Fibroblast of villous mesenchyme (primary cell): ENCODE data around the gene GPR33. TPM values are rescaled to one million over a fixed set of nuclear protein-coding genes. Genes with fewer than 3 reads are reported as not detected.
"Not testable (repeated sequence)": the region's sequence is repeated elsewhere in the genome, so short reads cannot be mapped to it uniquely, and the experiment has no call there.

Source experiments
- DNase-seq: peaks from one replicate; pipeline ENCODE4 v3.0.0-alpha.2; 2010; ENCODE audit warnings: low read depth
- H3K4me3 ChIP-seq: 2 replicates; pipeline ENCODE4 v1.5.1; 2011; ENCODE audit warnings: low read depth, mild to moderate bottlenecking, low read length
- CTCF ChIP-seq: IDR thresholded peaks from 2 replicates; pipeline ENCODE4 v1.5.1; 2012; ENCODE audit warnings: low read depth, mild to moderate bottlenecking, low read length; ENCODE audit not compliant: insufficient read depth
- total RNA-seq: library from RNA; depleted of rRNA; stranded (reverse); fragments of >200 nt; gene quantifications from 2 replicates; pipeline ENCODE4 v1.2.3, GENCODE V29; 2012

GPR33 gene
- total RNA-seq, 1 donor, result not detected

DNA sequence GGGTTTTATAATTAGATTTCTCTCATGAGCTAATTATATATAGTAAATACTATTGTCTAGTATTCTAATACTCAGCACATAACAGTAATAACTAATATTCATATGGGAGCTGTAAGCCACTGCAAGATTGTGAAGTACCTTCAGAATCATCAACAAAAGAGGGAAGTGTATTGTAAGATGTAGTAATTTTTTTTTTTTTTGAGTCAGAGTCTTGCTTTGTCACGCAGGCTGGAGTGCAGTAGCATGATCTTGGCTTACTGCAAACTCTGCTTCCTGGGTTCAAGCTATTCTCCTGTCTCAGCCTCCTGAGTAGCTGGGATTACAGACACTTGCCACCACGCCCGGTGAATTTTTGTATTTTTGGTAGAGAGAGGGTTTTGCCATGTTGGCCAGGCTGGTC lies 3.1 kb downstream of the GPR33 start:
- no peak overlapping the region for H3K4me3 ChIP-seq
- DNase-seq, result no peak
- TF ChIP-seq CTCF, result no peak

- DNase-seq, result no peak
- no peak overlapping the region for H3K4me3 ChIP-seq
- no peak for TF ChIP-seq CTCF
These were observed 7.7 kb downstream of the GPR33 start for GRCh38 chr14:31480156-31480555.

- DNase-seq, result no peak
- H3K4me3 ChIP-seq, result no peak overlapping the region
- no peak for TF ChIP-seq CTCF
These were observed 8.8 kb downstream of the GPR33 start for GRCh38 chr14:31479027-31479426.

DNA sequence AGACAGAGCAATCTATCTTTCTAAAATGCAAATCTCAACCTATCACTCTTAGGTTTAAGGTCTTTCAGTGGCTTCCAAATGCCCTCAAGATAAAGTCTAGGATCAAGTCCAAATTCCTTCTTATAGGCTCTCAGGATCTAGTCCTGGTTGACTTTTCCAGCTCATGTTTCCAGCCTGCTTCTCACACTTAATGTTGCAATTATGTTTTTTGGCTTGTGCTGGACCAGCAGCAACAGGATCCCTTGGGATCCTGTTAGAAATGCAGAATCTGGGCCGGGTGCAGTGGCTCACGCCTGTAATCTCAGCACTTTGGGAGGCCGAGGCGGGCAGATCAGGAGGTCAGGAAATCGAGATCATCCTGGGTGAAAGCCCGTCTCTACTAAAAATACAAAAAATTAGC lies 10.6 kb downstream of the GPR33 start:
- TF ChIP-seq CTCF, result no peak
- H3K4me3 ChIP-seq, result no peak overlapping the region
- DNase-seq, result no peak

DNA sequence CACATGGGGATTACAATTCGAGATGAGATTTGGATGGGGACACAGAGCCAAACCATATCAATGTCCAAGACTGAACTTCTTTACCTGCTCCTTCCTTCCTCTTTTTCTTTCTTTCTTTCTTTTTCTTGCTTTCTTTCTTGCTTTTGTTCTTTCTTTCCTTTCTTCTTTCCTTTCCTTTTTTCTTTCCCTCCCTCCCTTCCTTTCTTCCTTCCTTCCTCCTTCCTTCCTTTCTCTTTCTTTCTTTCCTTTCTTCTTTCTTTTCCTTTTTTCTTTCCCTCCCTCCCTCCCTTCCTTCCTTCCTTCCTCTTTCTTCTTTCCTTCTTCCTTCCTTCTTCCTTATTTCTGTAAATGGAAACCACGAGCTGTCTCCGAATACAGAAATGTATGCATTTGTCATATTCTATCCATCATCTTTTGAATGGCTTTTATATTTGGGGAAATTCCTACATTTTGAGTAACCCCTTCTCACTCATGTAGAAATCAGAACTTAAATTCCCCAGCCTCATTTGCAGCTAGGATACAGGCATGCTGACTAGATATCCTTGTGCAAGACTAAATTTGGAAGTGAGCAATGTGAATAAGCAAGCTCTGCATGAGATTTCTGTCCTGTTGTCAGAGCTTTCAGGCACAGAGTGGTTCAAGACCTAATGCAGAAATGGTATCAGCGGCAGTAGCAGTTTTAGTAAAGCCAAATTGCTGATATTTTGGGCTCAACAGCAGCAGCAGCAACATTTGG lies 11.5 kb downstream of the GPR33 start:
- no peak overlapping the region for H3K4me3 ChIP-seq
- no peak for DNase-seq
- no peak for TF ChIP-seq CTCF

DNA sequence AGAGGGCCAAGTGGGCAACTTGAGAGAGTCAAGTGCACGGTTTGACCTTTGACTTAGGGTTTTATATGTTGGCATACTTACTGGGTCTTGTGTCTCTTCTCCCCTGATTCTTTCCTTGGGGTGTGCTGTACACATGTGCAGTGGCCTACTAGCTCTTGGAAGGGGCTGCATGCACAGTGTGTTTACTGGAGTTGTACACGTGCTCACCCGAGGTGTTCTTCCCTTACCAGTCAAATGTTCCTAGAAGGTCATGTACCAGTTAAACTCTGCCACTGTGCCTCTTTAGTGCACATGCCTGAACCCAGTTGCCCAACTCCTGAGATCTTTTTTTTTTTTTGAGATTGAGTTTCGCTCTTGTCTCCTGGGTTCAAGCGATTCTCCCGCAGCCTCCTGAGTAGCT lies 21.3 kb downstream of the GPR33 start:
- TF ChIP-seq CTCF, result no peak
- DNase-seq, result no peak
- H3K4me3 ChIP-seq, result no peak overlapping the region

DNA sequence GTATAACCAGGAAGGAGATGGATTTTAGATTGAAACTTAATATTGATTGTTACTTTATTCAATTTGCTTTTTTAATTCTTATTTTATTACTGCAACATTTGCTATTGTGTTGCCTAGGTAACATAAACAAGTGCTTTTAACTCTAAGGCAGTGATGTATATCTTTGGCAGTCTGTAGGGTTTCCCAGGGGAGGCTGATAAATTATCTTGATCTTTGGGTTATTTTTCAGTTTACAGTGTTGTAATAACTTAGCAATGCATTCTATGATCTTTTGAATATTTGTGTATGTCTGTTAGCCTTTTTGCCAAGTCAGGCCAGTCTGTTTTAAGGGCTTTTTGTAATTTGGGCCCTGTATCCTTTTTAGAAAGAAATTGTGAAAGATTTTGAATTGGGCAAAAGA lies 22.7 kb downstream of the GPR33 start:
- no peak for TF ChIP-seq CTCF
- peak; percentile 49 for DNase-seq
- no peak overlapping the region for H3K4me3 ChIP-seq

DNA sequence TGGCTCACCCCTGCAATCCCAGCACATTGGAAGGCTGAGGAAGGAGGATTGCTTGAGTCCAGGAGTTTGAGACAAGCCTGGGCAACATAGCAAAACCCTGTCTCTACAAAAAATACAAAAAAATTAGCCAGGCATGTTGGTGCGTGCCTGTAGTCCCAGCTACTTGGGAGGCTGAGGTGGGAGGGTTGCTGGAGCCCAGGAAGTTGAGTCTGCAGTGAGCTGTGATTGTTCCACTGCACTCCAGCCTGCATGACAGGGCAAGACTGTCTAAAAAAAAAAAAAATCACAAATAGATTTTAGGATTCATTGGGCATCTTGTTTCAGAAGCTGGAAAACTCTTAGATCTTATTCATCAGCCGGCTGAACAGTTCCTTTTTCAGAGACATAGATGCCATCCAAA lies 25.4 kb downstream of the GPR33 start:
- not testable (repeated sequence) for DNase-seq, H3K4me3 ChIP-seq
